Adrenal gland (tissue), 5 donors: ENCODE measurements around the gene KAZN.

Experiments
- CTCF ChIP-seq, 6 experiments: fragments of 450-650 bp in 4 of 6; fragments of 200-600 bp in 2 of 6; sonication (generic) in 1 of 6; IDR thresholded peaks; 1 replicate in 5 of 6; 2 replicates in 1 of 6; pipeline versions ENCODE4 v1.5.1 to v1.8.0; 2016 to 2021; ENCODE audit warnings: antibody characterized with exemption in 6 of 6, mild to moderate bottlenecking in 2 of 6, moderate library complexity in 1 of 6
- POLR2A ChIP-seq, 2 donors: fragments of 450-650 bp; IDR thresholded peaks; one replicate each; pipeline ENCODE4 v1.6.1; 2017; ENCODE audit warnings: antibody characterized with exemption in 2 of 2, mild to moderate bottlenecking in 2 of 2, moderate library complexity in 1 of 2
- donor health status: DM: no; HTN: no; CAD: no.

- TF ChIP-seq CTCF (IDR thresholded peaks at IDR 0.05), result no peak
- TF ChIP-seq POLR2A (IDR thresholded peaks at IDR 0.05), result no peak
Measured at GRCh38 chr1:14869187-14869586, 270.7 kb downstream of the KAZN start.
